ENCODE measurements around the gene KNSTRN.

KNSTRN gene

GRCh38 chr15:40407330-40407990 is 24.9 kb downstream of the KNSTRN start:
- no peak for DNase-seq

DNA sequence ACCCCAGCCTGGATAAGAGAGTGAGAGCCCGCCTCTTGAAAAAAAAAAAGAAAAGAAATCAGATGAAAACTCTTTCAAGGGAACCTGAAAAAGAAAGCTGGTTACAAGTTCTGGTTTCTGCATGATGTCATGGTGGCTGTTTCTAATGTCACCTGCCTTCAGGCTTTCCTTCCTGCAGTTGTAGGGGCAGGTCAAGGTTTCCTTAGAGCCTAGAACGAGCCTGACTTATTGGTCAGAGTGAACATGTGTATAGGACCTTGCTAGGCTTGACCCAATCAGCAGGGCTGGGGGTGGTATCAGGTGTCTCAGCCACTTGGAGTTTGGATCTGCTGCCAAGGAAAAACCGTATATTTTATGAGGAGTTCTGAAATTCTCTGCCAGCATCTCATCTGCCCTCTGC is 26.8 kb downstream of the KNSTRN start:
- DNase-seq: no peak

DNA sequence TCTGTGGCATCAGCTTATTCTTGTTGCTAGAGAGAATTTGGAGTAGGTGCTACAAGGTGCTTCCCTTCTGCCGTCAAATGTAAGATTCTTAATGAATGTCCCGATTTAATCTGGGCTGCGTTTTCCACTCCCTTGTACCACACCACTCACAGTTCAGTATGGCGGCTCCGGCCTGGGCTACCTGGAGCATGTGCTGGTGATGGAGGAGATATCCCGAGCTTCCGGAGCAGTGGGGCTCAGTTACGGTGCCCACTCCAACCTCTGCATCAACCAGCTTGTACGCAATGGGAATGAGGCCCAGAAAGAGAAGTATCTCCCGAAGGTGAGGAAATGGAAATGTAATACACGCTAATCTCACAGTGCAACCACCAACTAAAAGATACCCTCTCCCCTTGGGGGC is 28.0 kb downstream of the KNSTRN start:
- DNase-seq: no peak

DNA sequence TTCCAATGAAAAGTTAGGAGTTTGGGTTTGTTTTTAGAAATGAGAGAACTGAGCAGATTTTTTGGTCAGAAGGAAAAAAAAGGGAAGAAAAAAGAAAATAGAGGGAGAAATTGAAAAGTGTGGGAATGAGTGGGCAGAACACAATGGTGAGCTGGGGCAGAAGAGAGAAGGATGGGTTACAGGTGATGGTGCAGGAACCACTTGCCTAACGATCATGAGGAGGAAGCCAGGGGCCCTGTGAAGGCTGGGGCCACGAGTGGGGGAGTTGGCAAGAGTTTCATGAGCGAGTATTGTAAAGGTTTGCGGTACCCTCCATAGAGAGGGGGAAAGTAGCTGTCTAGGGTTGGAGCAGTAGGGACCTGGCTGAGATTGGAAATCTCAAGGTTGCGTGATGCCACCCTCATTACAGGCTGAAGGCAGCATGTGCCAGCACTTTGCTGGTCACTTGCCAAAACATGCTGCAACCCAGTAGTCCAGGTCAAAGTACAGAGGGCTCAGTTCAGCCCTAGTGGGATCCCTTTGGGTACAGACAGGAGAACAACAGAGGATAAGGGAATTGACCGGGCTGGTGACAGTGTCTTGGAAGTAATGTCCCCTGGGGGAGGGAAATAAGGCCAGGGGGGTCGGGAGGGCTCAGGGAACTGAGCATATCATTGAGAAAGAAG is 29.7 kb downstream of the KNSTRN start:
- DNase-seq: no peak

GRCh38 chr15:40413036-40413435 is 30.5 kb downstream of the KNSTRN start:
- no peak for DNase-seq

GRCh38 chr15:40414816-40415215 is 32.3 kb downstream of the KNSTRN start:
- no peak for DNase-seq

DNA sequence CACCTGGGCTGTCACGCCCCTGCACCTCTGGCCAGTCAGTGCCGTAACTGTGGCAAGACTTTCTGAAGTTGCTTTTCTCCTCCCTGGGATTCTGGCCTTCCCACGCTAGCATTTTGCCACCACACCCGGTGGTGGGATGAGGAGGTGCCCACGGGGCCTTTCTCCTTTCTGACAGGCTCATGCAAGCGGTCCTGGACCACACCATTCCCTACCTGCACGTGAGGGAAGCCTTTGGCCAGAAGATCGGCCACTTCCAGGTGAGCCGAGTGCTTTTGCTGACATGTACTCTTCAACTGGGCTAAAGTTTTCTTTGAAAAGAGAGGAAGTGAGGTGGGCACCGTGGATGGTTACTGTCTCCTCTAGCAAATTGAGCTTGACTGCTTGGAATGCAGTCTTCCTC is 32.7 kb downstream of the KNSTRN start:
- DNase-seq: no peak

DNA sequence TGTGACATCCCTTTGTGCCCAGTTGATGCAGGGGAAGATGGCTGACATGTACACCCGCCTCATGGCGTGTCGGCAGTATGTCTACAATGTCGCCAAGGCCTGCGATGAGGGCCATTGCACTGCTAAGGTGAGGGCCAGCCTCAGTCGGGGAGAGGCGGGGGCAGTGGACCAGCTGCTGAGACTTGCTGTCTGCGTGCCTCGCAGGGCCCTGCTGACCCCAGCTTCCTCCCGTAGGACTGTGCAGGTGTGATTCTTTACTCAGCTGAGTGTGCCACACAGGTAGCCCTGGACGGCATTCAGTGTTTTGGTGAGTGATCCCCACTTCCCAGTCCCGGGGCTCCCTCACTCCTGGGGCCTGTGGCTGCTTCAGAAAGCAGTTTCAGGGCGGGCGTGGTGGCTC is 33.5 kb downstream of the KNSTRN start:
- no peak for DNase-seq

GRCh38 chr15:40418126-40418525 is 35.6 kb downstream of the KNSTRN start:
- DNase-seq: no peak

DNA sequence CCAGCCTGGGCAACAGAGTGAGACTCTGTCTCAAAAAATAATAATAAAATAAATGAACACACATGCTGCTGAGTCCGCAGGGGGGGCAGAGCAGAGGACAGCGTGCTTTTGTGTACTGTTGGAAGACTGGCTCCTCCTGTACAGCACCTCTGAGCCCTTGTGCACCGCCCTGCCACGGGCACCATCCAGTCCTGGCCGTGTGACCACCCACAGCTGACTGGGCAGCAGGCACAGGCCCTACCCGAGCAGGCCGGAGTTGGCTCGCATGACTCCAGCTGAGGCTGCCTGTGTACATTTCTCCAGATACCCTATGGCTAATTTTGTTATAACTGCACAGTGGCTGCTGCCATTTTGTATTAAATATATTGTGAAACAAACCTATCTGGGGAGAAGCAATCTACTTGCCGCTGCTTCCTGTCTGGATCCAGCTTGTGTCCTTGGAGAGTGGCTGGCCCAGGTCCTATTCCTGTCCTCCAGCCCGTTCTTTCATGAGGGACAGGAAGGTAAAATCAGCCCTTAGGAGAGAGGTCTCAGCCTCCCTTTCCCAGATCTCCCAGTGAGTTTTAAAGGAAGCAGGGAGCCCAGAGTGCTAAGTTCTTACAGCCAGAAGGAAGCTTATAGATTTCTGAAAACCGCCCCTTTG is 37.7 kb downstream of the KNSTRN start:
- no peak for DNase-seq

- DNase-seq: no peak
Measured at GRCh38 chr15:40420793-40421192, 38.3 kb downstream of the KNSTRN start.

DNA sequence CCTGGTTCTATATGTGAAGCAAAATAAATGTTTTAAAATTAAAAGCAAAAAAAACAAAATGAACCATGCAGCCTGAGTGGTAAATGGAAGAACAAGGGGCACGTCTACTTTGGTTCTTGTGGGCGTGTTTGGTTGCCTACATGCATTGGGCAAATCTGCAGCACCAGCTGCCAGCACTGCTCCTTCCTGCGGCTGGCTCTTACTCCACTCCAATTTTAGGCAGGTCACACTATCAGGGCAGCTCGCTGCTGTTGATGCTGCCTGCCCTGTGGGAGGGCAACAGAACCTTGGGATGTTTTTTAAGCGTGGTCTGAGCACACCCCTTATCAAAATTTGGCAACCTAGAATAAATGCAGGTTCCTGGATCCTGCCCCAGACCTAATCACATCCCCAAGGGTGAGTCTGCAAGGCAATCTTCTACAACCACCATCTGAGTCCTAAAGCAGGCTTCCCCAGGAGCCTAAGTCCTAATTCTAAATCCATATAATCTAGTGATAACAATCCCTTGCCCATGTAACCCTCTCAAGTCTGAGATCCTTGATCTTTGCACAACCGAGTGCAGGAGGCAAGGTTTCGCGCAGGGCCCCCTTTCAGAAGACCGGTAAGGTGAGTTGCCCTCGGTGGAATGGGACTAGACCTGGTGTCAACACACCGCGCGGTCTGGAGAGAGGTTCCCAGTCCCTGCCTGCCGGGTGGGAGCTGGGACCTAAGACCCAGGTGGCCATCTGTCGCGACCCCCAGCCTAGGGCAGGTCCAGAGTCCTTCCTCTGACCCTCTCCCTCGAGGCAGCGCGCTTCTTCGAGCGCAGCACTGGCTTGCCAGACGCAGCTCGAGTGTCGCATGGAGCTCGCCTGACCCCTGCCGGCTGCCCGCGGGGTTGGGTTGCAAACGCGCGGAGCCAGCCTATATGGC is 39.0 kb downstream of the KNSTRN start:
- peak; percentile 81 for DNase-seq

GRCh38 chr15:40424483-40425115 is 42.1 kb downstream of the KNSTRN start:
- no peak for DNase-seq

DNA sequence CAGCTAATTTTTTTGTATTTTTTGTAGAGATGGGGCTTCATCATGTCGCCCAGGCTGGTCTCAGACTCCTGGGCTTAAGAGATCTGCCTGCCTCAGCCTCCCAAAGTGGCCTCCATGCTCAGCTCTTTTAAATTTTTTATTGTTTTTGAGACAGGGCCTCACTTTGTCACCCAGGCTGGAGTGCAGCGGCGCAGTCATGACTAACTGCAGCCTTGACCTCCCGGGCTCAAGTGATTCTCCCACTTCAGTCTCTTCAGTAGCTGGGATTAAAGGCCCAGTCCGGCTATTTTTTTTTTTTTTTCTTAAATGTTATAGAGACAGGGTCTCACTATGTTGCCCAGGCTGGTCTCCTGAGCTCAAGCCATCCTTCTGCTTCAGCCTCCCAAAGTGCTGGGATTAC is 43.2 kb downstream of the KNSTRN start:
- DNase-seq: no peak

- DNase-seq: no peak
Measured at GRCh38 chr15:40427188-40427587, 44.7 kb downstream of the KNSTRN start.

- no peak for DNase-seq
Measured at GRCh38 chr15:40428185-40428584, 45.7 kb downstream of the KNSTRN start.

- no peak for DNase-seq
Measured at GRCh38 chr15:40429068-40429710, 46.7 kb downstream of the KNSTRN start.

GRCh38 chr15:40430271-40430805 is 47.8 kb downstream of the KNSTRN start:
- no peak for DNase-seq

GRCh38 chr15:40435023-40435709 is 52.6 kb downstream of the KNSTRN start:
- no peak for DNase-seq

- DNase-seq: no peak
Measured at GRCh38 chr15:40435710-40436089, 53.2 kb downstream of the KNSTRN start.

- DNase-seq: no peak
Measured at GRCh38 chr15:40436116-40436891, 53.8 kb downstream of the KNSTRN start.
